GM12878 (cell line): ENCODE measurements around the gene METAP1. TPM values are rescaled to one million over a fixed set of nuclear protein-coding genes. Genes with fewer than 3 reads are reported as not detected.

Source experiments
- CEBPB ChIP-seq, 2 experiments: fragments of 150-350 bp in 1 of 2; IDR thresholded peaks; 2 replicates each; pipeline ENCODE4 v1.6.1; 2012 to 2014; ENCODE audit warnings: low read depth in 2 of 2, low read length in 2 of 2, borderline replicate concordance in 1 of 2, inconsistent platforms in 1 of 2
- ESRRA ChIP-seq: IDR thresholded peaks from 2 replicates; pipeline ENCODE4 v1.6.1; 2012; ENCODE audit warnings: mild to moderate bottlenecking, low read length, improper control_type of control experiment
- EZH2 ChIP-seq: IDR thresholded peaks from 2 replicates; pipeline ENCODE4 v1.6.1; 2012; ENCODE audit warnings: low read depth, mild to moderate bottlenecking, control low read depth, inconsistent platforms, low read length, borderline replicate concordance; ENCODE audit not compliant: control insufficient read depth
- GABPA ChIP-seq: IDR thresholded peaks from 2 replicates; pipeline ENCODE4 v1.6.1; 2014; ENCODE audit warnings: antibody characterized with exemption, low read depth, mild to moderate bottlenecking, inconsistent platforms
- HDAC2 ChIP-seq: fragments of 200-600 bp; sonication (generic); IDR thresholded peaks from 2 replicates; pipeline ENCODE4 v1.6.1; 2017
- HSF1 ChIP-seq: fragments of 150-350 bp; IDR thresholded peaks from 2 replicates; pipeline ENCODE4 v1.6.1; 2014; ENCODE audit warnings: mild to moderate bottlenecking, low read depth, low read length
- MTA2 ChIP-seq: fragments of 450-650 bp; IDR thresholded peaks from 2 replicates; pipeline ENCODE4 v1.6.1; 2016; ENCODE audit warnings: low read depth, mild to moderate bottlenecking, moderate library complexity
- MTA3 ChIP-seq: IDR thresholded peaks from 2 replicates; pipeline ENCODE4 v1.6.1; 2012; ENCODE audit warnings: low read length, inconsistent platforms, borderline replicate concordance
- NFIC ChIP-seq: IDR thresholded peaks from 2 replicates; pipeline ENCODE4 v1.6.1; 2012; ENCODE audit warnings: low read depth, mild to moderate bottlenecking, inconsistent platforms, low read length, moderate library complexity
- NFXL1 ChIP-seq: fragments of 450-650 bp; IDR thresholded peaks from 2 replicates; pipeline ENCODE4 v1.6.1; 2017; ENCODE audit warnings: antibody characterized with exemption, mild to moderate bottlenecking, borderline replicate concordance
- PBX3 ChIP-seq: IDR thresholded peaks from 2 replicates; pipeline ENCODE4 v1.6.1; 2011; ENCODE audit warnings: mild to moderate bottlenecking, low read depth, low read length, moderate library complexity; ENCODE audit not compliant: insufficient replicate concordance
- SIN3A ChIP-seq: IDR thresholded peaks from 2 replicates; pipeline ENCODE4 v1.6.1; 2012; ENCODE audit warnings: low read depth, low read length, improper control_type of control experiment
- SMAD1 ChIP-seq: fragments of 450-650 bp; IDR thresholded peaks from 2 replicates; pipeline ENCODE4 v1.6.1; 2018; ENCODE audit warnings: mild to moderate bottlenecking, low read depth; ENCODE audit not compliant: partially characterized antibody
- SRF ChIP-seq, 2 experiments: IDR thresholded peaks; 2 replicates each; pipeline ENCODE4 v1.6.1; 2011; ENCODE audit warnings: low read depth in 2 of 2, low read length in 2 of 2, mild to moderate bottlenecking in 1 of 2, moderate library complexity in 1 of 2
- SUPT20H ChIP-seq: IDR thresholded peaks from 2 replicates; pipeline ENCODE4 v1.6.1; 2011; ENCODE audit warnings: low read depth, mild to moderate bottlenecking, low read length, moderate library complexity, borderline replicate concordance; ENCODE audit not compliant: control insufficient read depth
- SUZ12 ChIP-seq: fragments of 200-600 bp; sonication (generic); IDR thresholded peaks from one replicate; pipeline ENCODE4 v1.6.1; 2018; ENCODE audit warnings: antibody characterized with exemption, mild to moderate bottlenecking; ENCODE audit not compliant: unreplicated experiment
- USF1 ChIP-seq: IDR thresholded peaks from 2 replicates; pipeline ENCODE4 v1.6.1; 2011; ENCODE audit warnings: borderline replicate concordance, low read depth, mild to moderate bottlenecking, moderate library complexity, mixed read lengths, low read length; ENCODE audit not compliant: insufficient read depth; ENCODE audit errors: extremely low read length
- WRNIP1 ChIP-seq: IDR thresholded peaks from 2 replicates; pipeline ENCODE4 v1.6.1; 2011; ENCODE audit warnings: low read depth, low read length, improper control_type of control experiment, borderline replicate concordance
- ZNF217 ChIP-seq: fragments of 450-650 bp; IDR thresholded peaks from 2 replicates; pipeline ENCODE4 v1.6.1; 2017; ENCODE audit warnings: antibody characterized with exemption, mild to moderate bottlenecking
- ZNF24 ChIP-seq: fragments of 450-650 bp; IDR thresholded peaks from 2 replicates; pipeline ENCODE4 v1.6.1; 2017; ENCODE audit warnings: antibody characterized with exemption, mild to moderate bottlenecking
- polyA plus RNA-seq, 11 experiments: library from polyadenylated mRNA; depleted of rRNA in 4 of 11; unstranded in 6 of 11; stranded (reverse) in 5 of 11; fragments of >200 nt; fragmentation: Nextera tagmentation in 4 of 11; fragmentation: Illumina TruSeq in 1 of 11; extraction: Ambion mirVana in 4 of 11; extraction: Trizol in 1 of 11; gene quantifications; 1 replicate in 1 of 11; 2 replicates in 10 of 11; pipeline versions ENCODE4 v1.2.1 to v1.2.3, GENCODE V29; 2011 to 2016; ENCODE audit warnings: inconsistent platforms in 2 of 11, missing spikeins in 2 of 11, low read depth in 1 of 11
- total RNA-seq, 4 experiments: library from RNA; depleted of rRNA in 3 of 4; stranded (reverse); fragments of >200 nt in 3 of 4; fragmentation: Illumina TruSeq in 1 of 4; extraction: Trizol in 1 of 4; gene quantifications; 2 replicates each; pipeline versions ENCODE4 v1.2.1 to v1.2.3, GENCODE V29; 2013 to 2021
- TF ChIP-seq, protein P1 (sequence below): fragments of 450-650 bp; IDR thresholded peaks from 2 replicates; pipeline ENCODE4 v1.6.1; 2017; ENCODE audit warnings: mild to moderate bottlenecking, moderate library complexity

The METAP1 gene
- total and polyA plus RNA-seq, 10 of the 15 experiments (the other 5 are each of a cell fraction or from before 2014, with no cell fraction given), result 22.7 to 71.4 (median 45.1) TPM

DNA sequence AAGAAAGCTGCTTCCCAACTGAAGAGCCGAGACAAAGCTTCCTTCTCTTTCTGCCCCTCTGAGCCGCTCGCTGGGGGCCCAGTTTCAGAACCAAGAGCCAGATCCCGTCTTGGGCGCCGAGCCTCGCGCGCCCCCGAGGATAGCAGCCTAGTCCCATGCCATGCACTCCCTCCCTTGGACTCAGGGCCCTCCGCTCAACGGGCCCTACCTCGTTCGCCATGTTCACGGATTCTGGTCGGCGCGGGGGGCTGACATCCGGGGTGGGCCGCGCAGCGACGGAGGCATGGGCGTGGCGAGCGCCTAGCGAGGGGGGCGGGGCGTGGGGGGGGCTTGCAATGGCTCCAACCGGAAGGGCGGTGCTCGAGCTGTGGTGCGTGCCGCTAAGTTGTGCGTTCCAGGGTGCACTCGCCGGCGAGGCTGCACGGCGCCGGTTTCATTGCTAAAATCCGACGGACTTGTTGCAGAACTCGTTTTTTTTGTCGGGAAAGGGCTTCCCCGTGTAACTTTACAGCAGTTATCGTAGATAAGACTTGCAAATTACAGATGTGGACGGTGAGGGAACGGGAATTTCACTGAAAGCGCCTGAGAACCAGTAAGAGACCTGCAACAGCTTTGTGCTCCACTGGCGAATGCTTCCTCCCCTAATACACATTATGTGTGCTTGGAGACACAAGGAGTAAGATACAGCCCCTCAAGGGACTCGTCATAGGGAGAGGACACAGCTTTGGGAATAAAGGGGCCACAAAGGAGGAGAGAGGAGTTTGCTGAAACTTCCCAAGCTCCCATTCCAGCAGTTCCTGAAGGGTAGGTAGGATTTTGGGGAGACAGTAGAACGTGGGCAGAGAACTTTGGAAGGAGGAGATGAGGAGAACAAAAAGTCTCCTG is 93.2 kb downstream of the METAP1 start, which contains the start of gene ADH5 (continued):
- TF ChIP-seq HDAC2 (no peak), GABPA (peak; percentile 72), SMAD1 (no peak), ESRRA (no peak), MTA3 (no peak), WRNIP1 (no peak), HSF1 (no peak), ZNF217 (no peak), NFXL1 (no peak), CEBPB (IDR thresholded peaks at IDR 0.05; ENCODE audit: borderline replicate concordance in 1 of 2, low read depth in 2 of 2, low read length in 2 of 2) (no peak), EZH2 (no peak), USF1 (no peak), SUZ12 (no peak), ZNF24 (no peak), MTA2 (no peak), NFIC (no peak), SUPT20H (no peak), SIN3A (no peak), SRF (IDR thresholded peaks at IDR 0.05; ENCODE audit: low read depth in 2 of 2, low read length in 2 of 2) (0 out of 4 replicates have a peak, but pooled peaks of 1 of the 2 experiments have one; percentile 37), PBX3 (no peak)
- TF ChIP-seq, protein P1, sequence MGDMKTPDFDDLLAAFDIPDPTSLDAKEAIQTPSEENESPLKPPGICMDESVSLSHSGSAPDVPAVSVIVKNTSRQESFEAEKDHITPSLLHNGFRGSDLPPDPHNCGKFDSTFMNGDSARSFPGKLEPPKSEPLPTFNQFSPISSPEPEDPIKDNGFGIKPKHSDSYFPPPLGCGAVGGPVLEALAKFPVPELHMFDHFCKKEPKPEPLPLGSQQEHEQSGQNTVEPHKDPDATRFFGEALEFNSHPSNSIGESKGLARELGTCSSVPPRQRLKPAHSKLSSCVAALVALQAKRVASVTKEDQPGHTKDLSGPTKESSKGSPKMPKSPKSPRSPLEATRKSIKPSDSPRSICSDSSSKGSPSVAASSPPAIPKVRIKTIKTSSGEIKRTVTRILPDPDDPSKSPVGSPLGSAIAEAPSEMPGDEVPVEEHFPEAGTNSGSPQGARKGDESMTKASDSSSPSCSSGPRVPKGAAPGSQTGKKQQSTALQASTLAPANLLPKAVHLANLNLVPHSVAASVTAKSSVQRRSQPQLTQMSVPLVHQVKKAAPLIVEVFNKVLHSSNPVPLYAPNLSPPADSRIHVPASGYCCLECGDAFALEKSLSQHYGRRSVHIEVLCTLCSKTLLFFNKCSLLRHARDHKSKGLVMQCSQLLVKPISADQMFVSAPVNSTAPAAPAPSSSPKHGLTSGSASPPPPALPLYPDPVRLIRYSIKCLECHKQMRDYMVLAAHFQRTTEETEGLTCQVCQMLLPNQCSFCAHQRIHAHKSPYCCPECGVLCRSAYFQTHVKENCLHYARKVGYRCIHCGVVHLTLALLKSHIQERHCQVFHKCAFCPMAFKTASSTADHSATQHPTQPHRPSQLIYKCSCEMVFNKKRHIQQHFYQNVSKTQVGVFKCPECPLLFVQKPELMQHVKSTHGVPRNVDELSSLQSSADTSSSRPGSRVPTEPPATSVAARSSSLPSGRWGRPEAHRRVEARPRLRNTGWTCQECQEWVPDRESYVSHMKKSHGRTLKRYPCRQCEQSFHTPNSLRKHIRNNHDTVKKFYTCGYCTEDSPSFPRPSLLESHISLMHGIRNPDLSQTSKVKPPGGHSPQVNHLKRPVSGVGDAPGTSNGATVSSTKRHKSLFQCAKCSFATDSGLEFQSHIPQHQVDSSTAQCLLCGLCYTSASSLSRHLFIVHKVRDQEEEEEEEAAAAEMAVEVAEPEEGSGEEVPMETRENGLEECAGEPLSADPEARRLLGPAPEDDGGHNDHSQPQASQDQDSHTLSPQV, result no peak
